Activated CD4-positive, alpha-beta T cell treated with anti-CD3 and anti-CD28 coated beads, Interleukin-2, amount 50 U/mL, for 4 hours (primary cell): ENCODE data around the gene EXOC3.
A peak's percentile ranks its signal among the peaks of the same experiment; 100 is the strongest.

Source experiments
- DNase-seq, 2 experiments: peaks; one replicate each; pipeline ENCODE4 v3.0.0-alpha.2; 2020

EXOC3 gene

GRCh38 chr5:427415-428087 lies 15.4 kb upstream of the EXOC3 start:
- DNase-seq: no peak

GRCh38 chr5:428219-428618 lies 14.8 kb upstream of the EXOC3 start:
- no peak for DNase-seq

GRCh38 chr5:428754-429452 lies 14.1 kb upstream of the EXOC3 start:
- DNase-seq: no peak

GRCh38 chr5:429453-430188 lies 13.4 kb upstream of the EXOC3 start:
- DNase-seq: no peak

- DNase-seq: no peak
These were observed 12.6 kb upstream of the EXOC3 start for GRCh38 chr5:430214-430925.

- DNase-seq: peak; percentile 21 to 31
These were observed 11.8 kb upstream of the EXOC3 start for GRCh38 chr5:431001-431710.

GRCh38 chr5:431711-432050 lies 11.3 kb upstream of the EXOC3 start:
- no peak for DNase-seq

GRCh38 chr5:432201-432927 lies 10.6 kb upstream of the EXOC3 start:
- no peak for DNase-seq

GRCh38 chr5:432928-433791 lies 9.8 kb upstream of the EXOC3 start:
- DNase-seq: no peak

- DNase-seq: no peak
These were observed 9.1 kb upstream of the EXOC3 start for GRCh38 chr5:433836-434235.

GRCh38 chr5:434443-435146 lies 8.4 kb upstream of the EXOC3 start:
- no peak for DNase-seq

GRCh38 chr5:435156-435790 lies 7.7 kb upstream of the EXOC3 start:
- DNase-seq: no peak

- DNase-seq: no peak
These were observed 6.9 kb upstream of the EXOC3 start for GRCh38 chr5:435961-436640.

GRCh38 chr5:436641-436975 lies 6.4 kb upstream of the EXOC3 start:
- DNase-seq: no peak

GRCh38 chr5:437281-437771 lies 5.7 kb upstream of the EXOC3 start:
- DNase-seq: no peak

GRCh38 chr5:438481-438981 lies 4.4 kb upstream of the EXOC3 start:
- DNase-seq: no peak

- DNase-seq: no peak
These were observed 3.8 kb upstream of the EXOC3 start for GRCh38 chr5:439181-439580.

GRCh38 chr5:439636-440035 lies 3.3 kb upstream of the EXOC3 start:
- no peak for DNase-seq
